HG03039 (cell line): Measurements from ENCODE around the gene SLC10A7.
A peak's percentile ranks its signal among the peaks of the same experiment; 100 is the strongest.

Experiments
- ATAC-seq: cut with Tn5 transposase; IDR thresholded peaks from one replicate; pipeline ENCODE4 v1.9.1; 2021; ENCODE audit warnings: mild to moderate bottlenecking, moderate library complexity; ENCODE audit not compliant: unreplicated experiment

SLC10A7 gene, protein sequence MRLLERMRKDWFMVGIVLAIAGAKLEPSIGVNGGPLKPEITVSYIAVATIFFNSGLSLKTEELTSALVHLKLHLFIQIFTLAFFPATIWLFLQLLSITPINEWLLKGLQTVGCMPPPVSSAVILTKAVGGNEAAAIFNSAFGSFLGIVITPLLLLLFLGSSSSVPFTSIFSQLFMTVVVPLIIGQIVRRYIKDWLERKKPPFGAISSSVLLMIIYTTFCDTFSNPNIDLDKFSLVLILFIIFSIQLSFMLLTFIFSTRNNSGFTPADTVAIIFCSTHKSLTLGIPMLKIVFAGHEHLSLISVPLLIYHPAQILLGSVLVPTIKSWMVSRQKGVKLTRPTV

DNA sequence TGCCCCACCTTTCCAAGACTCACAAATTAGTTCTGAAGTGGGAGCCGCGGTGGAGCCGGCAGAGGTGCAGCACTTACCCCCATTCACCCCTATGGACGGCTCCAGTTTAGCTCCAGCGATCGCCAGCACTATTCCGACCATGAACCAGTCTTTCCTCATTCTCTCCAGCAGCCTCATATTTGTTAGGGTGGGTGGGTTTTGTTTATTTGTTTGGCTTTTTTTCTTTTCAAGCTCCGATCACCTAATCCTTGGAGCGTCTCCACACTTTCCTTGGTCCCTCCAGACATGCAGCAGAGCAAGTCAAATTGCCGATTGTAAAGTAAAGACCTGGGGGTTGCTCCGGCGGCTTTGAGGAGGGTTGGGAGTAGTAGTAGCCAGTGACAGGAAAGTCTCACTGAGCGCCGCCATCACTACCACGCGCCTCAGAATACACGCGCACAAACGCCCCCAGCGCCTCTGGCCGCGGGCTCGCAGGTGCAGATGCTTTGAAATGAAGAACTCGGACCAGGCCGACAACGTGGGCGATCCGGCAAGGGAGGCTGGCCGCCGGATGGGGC, at the start of gene SLC10A7:
Gene SLC10A7, minus strand, starts transcription at position 400 of the 557 bp plus-strand sequence. Its CDS starts 223 bp downstream, at position 177.
- peak; percentile 83 for ATAC-seq

GRCh38 chr4:146567396-146567795, 45.7 kb upstream of the SLC10A7 start:
- ATAC-seq: no peak

GRCh38 chr4:146564492-146564891, 42.8 kb upstream of the SLC10A7 start:
- no peak for ATAC-seq

- no peak for ATAC-seq
Observed at GRCh38 chr4:146550161-146550560, 28.4 kb upstream of the SLC10A7 start.

DNA sequence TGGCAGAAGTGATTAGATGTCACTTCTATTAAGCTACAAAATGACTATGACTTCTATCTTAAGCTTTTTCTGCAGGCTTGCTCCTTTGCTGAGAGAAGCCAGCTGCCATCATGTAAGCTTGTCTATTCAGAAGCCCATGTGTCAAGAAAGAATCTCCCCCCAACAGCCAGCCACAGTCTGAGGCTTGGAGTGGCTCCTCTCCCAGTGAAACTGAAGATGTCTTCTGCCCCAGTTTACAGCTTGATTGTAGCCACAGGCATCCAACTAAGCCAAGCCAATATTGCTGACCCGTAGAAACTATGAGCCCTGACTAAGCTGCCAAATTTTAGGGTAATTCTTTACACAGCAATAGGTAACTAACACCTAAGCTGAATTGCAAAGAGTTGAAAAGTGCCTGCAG, 26.7 kb upstream of the SLC10A7 start:
- no peak for ATAC-seq

GRCh38 chr4:146545102-146545501, 23.4 kb upstream of the SLC10A7 start:
- no peak for ATAC-seq

DNA sequence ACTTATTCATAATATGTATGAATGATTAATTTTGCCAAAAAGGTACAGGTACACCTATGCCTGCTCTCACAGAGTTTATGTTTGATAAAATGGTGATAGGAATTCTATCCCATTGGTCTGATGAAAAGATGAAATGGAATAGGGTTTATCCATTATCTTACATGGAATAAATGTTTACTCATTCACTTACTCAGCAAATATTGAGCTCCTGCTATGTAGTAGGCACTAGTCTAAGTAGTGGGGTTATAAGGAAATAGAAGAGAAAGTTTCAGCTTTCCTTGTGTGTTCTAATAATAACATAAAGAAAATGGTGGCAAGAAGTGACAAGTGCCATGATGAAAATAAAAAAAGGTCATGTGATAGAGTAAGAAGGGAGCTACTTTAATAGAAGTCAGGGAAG, 12.4 kb upstream of the SLC10A7 start:
- no peak for ATAC-seq

- ATAC-seq: no peak
Observed at GRCh38 chr4:146525754-146526153, 4.0 kb upstream of the SLC10A7 start.

DNA sequence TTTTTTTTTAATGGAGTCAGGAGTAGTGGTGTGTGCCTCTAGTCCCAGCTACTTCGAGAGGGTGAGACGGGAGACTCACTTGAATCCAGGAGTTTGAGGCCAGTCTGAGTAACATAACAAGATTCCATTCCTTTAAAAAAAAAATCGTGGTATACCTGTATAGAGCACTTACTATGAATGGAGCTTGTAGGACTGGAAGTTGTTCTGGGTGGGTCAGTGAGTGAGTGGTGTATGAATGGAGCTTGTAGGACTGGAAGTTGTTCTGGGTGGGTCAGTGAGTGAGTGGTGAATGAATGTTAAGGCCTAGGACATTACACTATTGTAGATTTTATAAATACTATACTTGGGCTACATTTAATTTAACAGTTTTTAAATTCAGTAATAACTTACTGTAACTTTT, 2.9 kb upstream of the SLC10A7 start:
- ATAC-seq: no peak

- peak; percentile 19 for ATAC-seq
Observed at GRCh38 chr4:146522869-146523205, 1.1 kb upstream of the SLC10A7 start.

GRCh38 chr4:146522098-146522868, 543 bp upstream of the SLC10A7 start:
- peak; percentile 73 for ATAC-seq

DNA sequence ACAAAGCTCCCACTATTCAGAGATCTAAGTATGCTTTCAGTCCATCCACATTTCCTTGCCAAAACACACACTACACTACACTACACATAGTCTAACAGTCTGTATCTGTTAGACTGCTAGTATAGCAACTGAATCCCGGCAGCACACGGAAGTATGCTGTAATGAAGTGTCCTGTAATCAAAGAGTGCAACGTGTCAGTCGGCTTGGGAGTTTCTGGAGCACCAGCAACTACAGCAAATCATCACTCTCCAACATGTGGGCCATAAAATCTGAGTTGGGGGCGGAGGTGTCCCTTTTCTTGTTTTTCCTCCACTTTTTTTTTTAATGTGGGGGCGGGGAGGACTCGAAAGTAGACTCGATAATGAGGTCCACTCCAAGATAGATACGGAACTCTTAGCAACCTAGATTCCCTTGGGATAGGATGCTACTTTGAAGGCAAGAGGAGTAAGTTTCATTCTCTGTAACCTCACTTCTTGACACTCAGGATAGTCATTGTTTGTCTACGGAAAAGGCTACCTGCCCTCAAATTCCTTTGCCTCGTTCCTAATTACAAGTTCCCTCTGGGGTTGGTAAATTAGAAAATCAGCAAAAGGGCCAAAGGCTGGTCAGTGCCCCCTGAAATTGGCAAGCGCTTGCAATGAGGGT, 722 bp downstream of the SLC10A7 start:
- ATAC-seq: peak; percentile 38

DNA sequence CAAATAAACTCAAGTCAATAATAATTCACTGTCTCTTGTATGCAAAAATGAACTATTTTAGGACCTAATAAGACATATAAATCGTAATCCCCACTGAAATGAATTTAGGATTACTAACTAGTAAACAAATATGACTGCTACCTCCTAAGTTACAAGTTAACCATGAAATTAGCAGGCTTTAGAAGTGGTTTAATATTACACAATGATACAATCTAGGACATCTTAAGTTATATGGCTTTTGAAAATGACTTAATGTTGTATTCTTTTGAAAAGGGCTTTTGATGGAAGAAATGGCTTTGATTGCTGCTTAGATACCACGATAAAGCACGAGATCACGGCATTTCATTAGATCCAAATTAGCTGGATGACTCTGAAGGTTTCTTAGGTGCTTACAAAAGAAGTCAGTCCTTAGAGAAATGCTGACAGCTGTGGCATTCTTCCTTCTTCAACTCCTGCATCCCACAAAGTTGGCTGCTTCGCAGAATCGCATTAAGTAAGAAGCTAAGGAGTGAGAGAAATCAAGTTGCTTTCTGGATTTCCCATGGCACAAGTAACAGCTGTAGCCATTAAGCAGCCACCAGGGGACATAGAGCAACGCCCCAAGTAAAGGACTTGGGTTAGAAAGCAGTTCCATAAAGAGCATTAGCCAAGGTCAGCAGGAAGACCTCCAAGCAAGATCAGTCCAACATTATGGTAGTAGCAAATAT, 6.9 kb downstream of the SLC10A7 start:
- no peak for ATAC-seq

- no peak for ATAC-seq
Observed at GRCh38 chr4:146513548-146513947, 8.2 kb downstream of the SLC10A7 start.

DNA sequence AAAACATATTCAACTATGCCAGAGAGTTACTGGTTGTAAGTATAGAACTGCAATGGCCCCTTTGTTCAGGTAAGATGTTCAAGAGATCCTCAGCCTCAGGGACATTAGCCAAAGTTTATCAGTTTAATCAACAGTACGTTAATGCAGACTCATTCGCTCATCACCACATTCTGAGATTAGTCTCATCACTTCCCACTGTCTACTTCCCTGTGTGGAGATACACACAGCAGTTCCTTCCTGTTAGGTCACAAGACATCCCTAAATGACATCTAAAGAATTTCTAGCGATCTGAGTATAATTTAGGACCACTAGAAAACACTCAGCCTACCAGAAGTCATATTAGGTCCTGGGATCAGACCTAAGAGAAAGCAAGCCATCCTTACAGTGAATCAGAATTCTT, 10.4 kb downstream of the SLC10A7 start:
- no peak for ATAC-seq

DNA sequence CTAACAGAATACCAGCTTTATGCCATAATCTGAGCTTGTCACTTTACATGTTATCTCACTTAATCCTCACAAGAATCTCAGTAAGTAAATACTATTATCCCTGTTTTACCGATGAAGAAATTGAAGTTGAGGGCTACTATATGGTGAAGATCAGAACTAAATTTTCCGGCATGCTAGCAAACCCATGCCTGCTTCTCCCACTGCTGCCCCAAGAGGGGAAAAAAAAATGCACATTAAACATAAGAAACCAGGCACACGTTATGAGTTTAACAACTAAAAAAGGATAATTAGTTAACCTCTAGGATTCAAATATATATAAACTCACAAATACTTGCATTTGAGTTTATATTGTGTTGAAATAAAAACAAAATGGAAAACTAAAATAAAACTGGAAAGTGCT, 10.8 kb downstream of the SLC10A7 start:
- no peak for ATAC-seq

DNA sequence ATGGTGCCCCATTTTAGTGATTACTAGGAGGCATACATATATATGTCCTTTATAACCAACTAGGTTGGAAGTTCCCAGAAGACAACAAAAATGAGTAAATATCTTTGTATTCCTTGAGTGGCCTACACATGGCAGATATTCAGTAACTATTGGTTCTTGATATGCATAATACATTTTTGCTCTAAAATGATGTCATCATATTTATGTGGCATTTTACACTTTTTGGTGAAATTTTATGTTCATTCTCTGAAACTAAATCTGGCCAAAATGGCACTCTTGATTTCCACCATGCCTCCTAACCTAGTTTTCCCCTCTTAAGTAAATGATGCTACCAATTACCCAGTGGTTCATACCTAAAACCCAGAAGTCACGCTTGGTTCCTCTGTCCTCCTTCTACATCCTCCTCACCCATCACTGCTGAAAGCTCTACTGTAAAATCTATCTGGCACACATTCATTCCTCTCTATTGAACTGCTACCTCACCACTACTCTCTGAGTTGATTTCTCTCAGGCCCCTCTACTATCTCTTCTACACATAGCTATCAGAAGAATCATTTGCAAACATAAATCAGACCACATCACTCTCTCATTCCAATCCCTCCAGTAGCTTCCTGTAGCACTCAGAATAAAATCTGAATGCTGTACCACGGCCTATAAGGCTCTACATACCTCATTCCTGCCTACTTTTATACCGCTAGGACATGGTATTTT, 13.4 kb downstream of the SLC10A7 start:
- no peak for ATAC-seq

- no peak for ATAC-seq
Observed at GRCh38 chr4:146507632-146508031, 14.1 kb downstream of the SLC10A7 start.

DNA sequence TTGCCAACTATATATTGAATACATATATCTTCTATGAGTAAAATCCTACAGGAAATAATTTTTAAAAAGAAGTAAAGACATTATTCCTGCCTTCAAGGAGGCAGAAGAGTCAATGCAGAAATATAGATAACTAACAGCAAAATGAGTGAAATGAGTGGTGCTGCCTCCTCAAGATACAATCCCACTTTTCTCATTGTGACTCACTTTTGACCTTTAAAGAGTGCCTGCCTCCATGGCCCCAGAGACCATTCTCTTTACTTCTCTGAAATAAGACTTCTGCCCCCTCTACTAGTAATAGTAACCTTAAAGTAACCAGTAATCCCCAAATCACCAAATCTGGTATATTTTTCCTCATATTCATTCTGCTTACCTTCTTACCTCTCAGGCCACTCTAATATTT, 15.5 kb downstream of the SLC10A7 start:
- ATAC-seq: no peak

- no peak for ATAC-seq
Observed at GRCh38 chr4:146500216-146500615, 21.5 kb downstream of the SLC10A7 start.
